Skeletal muscle cell (primary cell): ENCODE data around the gene MATN1.

Experiments
- DNase-seq: peaks from one replicate; pipeline ENCODE4 v3.0.0-alpha.2; 2010; ENCODE audit warnings: low read depth
- H3K4me3 ChIP-seq: 2 replicates; pipeline ENCODE4 v1.5.1; 2011; ENCODE audit warnings: low read depth, mild to moderate bottlenecking, control low read depth, low read length, moderate library complexity

MATN1 gene

GRCh38 chr1:30721341-30721793, 2.0 kb downstream of the MATN1 start:
- DNase-seq, result no peak
- no peak overlapping the region for H3K4me3 ChIP-seq

- no peak for DNase-seq
- no peak overlapping the region for H3K4me3 ChIP-seq
These were observed 2.8 kb downstream of the MATN1 start for GRCh38 chr1:30720271-30721223.

- no peak for DNase-seq
- H3K4me3 ChIP-seq, result peak overlapping the region; percentile 56
These were observed 3.7 kb downstream of the MATN1 start for GRCh38 chr1:30719406-30720270.

GRCh38 chr1:30718636-30719405, 4.6 kb downstream of the MATN1 start:
- H3K4me3 ChIP-seq, result peak overlapping the region; percentile 56
- DNase-seq, result peak; percentile 93

GRCh38 chr1:30718091-30718635, 5.2 kb downstream of the MATN1 start:
- H3K4me3 ChIP-seq, result peak overlapping the region; percentile 40
- peak; percentile 87 for DNase-seq

GRCh38 chr1:30716646-30717045, 6.7 kb downstream of the MATN1 start:
- H3K4me3 ChIP-seq, result no peak overlapping the region
- DNase-seq, result no peak

- no peak for DNase-seq
These were observed 7.5 kb downstream of the MATN1 start for GRCh38 chr1:30715886-30716285.

GRCh38 chr1:30715216-30715615, 8.2 kb downstream of the MATN1 start:
- no peak for DNase-seq
- H3K4me3 ChIP-seq, result no peak overlapping the region

More at GRCh38 chr1:30715886-30716285, 7.5 kb downstream of the MATN1 start:
- no peak overlapping the region for H3K4me3 ChIP-seq

- no peak overlapping the region for H3K4me3 ChIP-seq
- no peak for DNase-seq
These were observed 8.8 kb downstream of the MATN1 start for GRCh38 chr1:30714536-30715090.

- DNase-seq, result no peak
- H3K4me3 ChIP-seq, result no peak overlapping the region
These were observed 9.4 kb downstream of the MATN1 start for GRCh38 chr1:30714025-30714424.

GRCh38 chr1:30713311-30713710, 10.1 kb downstream of the MATN1 start:
- no peak overlapping the region for H3K4me3 ChIP-seq
- DNase-seq, result no peak

- H3K4me3 ChIP-seq, result no peak overlapping the region
- no peak for DNase-seq
These were observed 10.8 kb downstream of the MATN1 start for GRCh38 chr1:30712583-30712982.

- no peak overlapping the region for H3K4me3 ChIP-seq
- DNase-seq, result no peak
These were observed 13.0 kb downstream of the MATN1 start for GRCh38 chr1:30710407-30710806.

- no peak for DNase-seq
- no peak overlapping the region for H3K4me3 ChIP-seq
These were observed 15.0 kb downstream of the MATN1 start for GRCh38 chr1:30708361-30708728.

- no peak overlapping the region for H3K4me3 ChIP-seq
- DNase-seq, result no peak
These were observed 15.7 kb downstream of the MATN1 start for GRCh38 chr1:30707412-30708360.

- no peak for DNase-seq
- H3K4me3 ChIP-seq, result no peak overlapping the region
These were observed 16.9 kb downstream of the MATN1 start for GRCh38 chr1:30706528-30706927.

GRCh38 chr1:30705698-30706097, 17.7 kb downstream of the MATN1 start:
- DNase-seq, result no peak
- no peak overlapping the region for H3K4me3 ChIP-seq
